ENCODE measurements around the gene IFT22. TPM values are rescaled to one million over a fixed set of nuclear protein-coding genes. Genes with fewer than 3 reads are reported as not detected.

Gene IFT22
- total RNA-seq, 1 experiment from 2014 or later: 21.5 TPM

DNA sequence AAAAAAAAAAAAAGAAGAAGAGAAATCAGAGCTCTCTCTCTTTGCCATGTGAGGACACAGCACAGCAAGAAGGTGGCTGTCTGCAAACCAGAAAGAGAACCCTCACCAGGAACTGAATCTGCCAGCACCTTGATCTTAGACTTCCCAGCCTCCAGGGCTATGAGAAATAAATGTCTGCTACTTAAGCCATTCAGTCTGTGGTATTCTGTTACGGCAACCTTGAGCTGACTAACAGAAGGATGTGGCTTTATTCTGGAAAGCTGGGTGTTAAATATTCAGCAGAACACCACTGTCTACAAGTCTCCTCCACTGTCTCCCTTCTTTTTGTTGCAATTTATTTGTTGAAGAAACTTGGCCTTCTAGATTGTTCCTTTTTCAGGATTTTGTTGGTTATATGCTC lies 46.1 kb upstream of the IFT22 start:
- Mint-ChIP-seq H3K4me1 (ENCODE audit: insufficient read depth, unreplicated experiment) (no peaks in the 10 kb centered on the region), H3K27ac (ENCODE audit: low read depth, unreplicated experiment) (no peak overlapping the region), H3K27me3 (ENCODE audit: insufficient read depth, unreplicated experiment) (peaks cover 27% of the 10 kb centered on the region), H3K9me3 (ENCODE audit: unreplicated experiment) (no peaks in the 10 kb centered on the region), H3K4me3 (ENCODE audit: unreplicated experiment) (no peak overlapping the region), H3K36me3 (ENCODE audit: insufficient read depth, unreplicated experiment) (no peaks in the 10 kb centered on the region)
- no peak for DNase-seq (ENCODE audit: unreplicated experiment)
- no TSS peak for BruUV-seq (replicated peaks)
- ChIA-PET CTCF (interaction anchor here (0.9 to 1.9 kb wide), 3 partner anchors 10 to 175 kb away, joined by 3 to 5 read pairs (median 3); no protein-coding TSS in a partner anchor), POLR2A (no interaction called here)
- TF ChIP-seq CTCF (IDR thresholded peaks at IDR 0.05; ENCODE audit: unreplicated experiment): no peak
- intact Hi-C loops (cut with micrococcal nuclease): no loop called here

- ChIA-PET CTCF (interaction anchor here (1.1 to 1.9 kb wide), 2 partner anchors 58 to 177 kb away, joined by 3 to 5 read pairs; no protein-coding TSS in a partner anchor), POLR2A (interaction anchor here (1.5 kb wide), 1 partner anchor 45 kb away, joined by 4 read pairs; the partner anchor contains the start of gene IFT22)
- Mint-ChIP-seq H3K27me3 (ENCODE audit: insufficient read depth, unreplicated experiment) (peaks cover 10% of the 10 kb centered on the region), H3K36me3 (ENCODE audit: insufficient read depth, unreplicated experiment) (no peaks in the 10 kb centered on the region), H3K4me1 (ENCODE audit: insufficient read depth, unreplicated experiment) (no peaks in the 10 kb centered on the region), H3K9me3 (ENCODE audit: unreplicated experiment) (no peaks in the 10 kb centered on the region), H3K27ac (ENCODE audit: low read depth, unreplicated experiment) (no peak overlapping the region), H3K4me3 (ENCODE audit: unreplicated experiment) (no peak overlapping the region)
- no TSS peak for BruUV-seq (replicated peaks)
- intact Hi-C loops (cut with micrococcal nuclease): no loop called here
- no peak for TF ChIP-seq CTCF (IDR thresholded peaks at IDR 0.05; ENCODE audit: unreplicated experiment)
- DNase-seq (ENCODE audit: unreplicated experiment): no peak
Measured at GRCh38 chr7:101365956-101366355, 44.3 kb upstream of the IFT22 start.

- no peak overlapping the region for H3K27ac Mint-ChIP-seq (ENCODE audit: low read depth, unreplicated experiment)
- no peaks in the 10 kb centered on the region for H3K9me3 Mint-ChIP-seq (ENCODE audit: unreplicated experiment)
- H3K4me1 Mint-ChIP-seq (ENCODE audit: insufficient read depth, unreplicated experiment): no peaks in the 10 kb centered on the region
- no peaks in the 10 kb centered on the region for H3K36me3 Mint-ChIP-seq (ENCODE audit: insufficient read depth, unreplicated experiment)
- intact Hi-C loops (cut with micrococcal nuclease): loop anchor here (5.0 kb wide), 4 partner anchors 78 to 908 kb away; no protein-coding TSS in a partner anchor
- POLR2A ChIA-PET: no interaction called here
- TF ChIP-seq CTCF (IDR thresholded peaks at IDR 0.05; ENCODE audit: unreplicated experiment): peak; percentile 78
- peak; percentile 63 for DNase-seq (ENCODE audit: unreplicated experiment)
- BruUV-seq (replicated peaks): no TSS peak
- H3K27me3 Mint-ChIP-seq (ENCODE audit: insufficient read depth, unreplicated experiment): no peaks in the 10 kb centered on the region
- H3K4me3 Mint-ChIP-seq (ENCODE audit: unreplicated experiment): peak overlapping the region; percentile 33
- CTCF ChIA-PET: interaction anchor here (0.5 to 2.0 kb wide), 32 partner anchors 9 to 1748 kb away, joined by 3 to 24 read pairs (median 4); no protein-coding TSS in a partner anchor
Measured at GRCh38 chr7:101363734-101364374, 42.2 kb upstream of the IFT22 start.

GRCh38 chr7:101363196-101363733 lies 41.7 kb upstream of the IFT22 start:
- ChIA-PET POLR2A (interaction anchor here (0.6 kb wide), 1 partner anchor 1023 kb away, joined by 3 read pairs; no protein-coding TSS in a partner anchor), CTCF (interaction anchor here (0.8 kb wide), 1 partner anchor 156 kb away, joined by 3 read pairs; no protein-coding TSS in a partner anchor)
- DNase-seq (ENCODE audit: unreplicated experiment): no peak
- H3K27ac Mint-ChIP-seq (ENCODE audit: low read depth, unreplicated experiment): no peak overlapping the region
- no TSS peak for BruUV-seq (replicated peaks)
- TF ChIP-seq CTCF (IDR thresholded peaks at IDR 0.05; ENCODE audit: unreplicated experiment): no peak
- no peaks in the 10 kb centered on the region for H3K27me3 Mint-ChIP-seq (ENCODE audit: insufficient read depth, unreplicated experiment)
- H3K4me3 Mint-ChIP-seq (ENCODE audit: unreplicated experiment): no peak overlapping the region
- no peaks in the 10 kb centered on the region for H3K36me3 Mint-ChIP-seq (ENCODE audit: insufficient read depth, unreplicated experiment)
- H3K4me1 Mint-ChIP-seq (ENCODE audit: insufficient read depth, unreplicated experiment): no peaks in the 10 kb centered on the region
- H3K9me3 Mint-ChIP-seq (ENCODE audit: unreplicated experiment): no peaks in the 10 kb centered on the region
- intact Hi-C loops (cut with micrococcal nuclease): loop anchor here (5.0 kb wide), 4 partner anchors 79 to 909 kb away; no protein-coding TSS in a partner anchor

Measured in MCF 10A (cell line).